ENCODE data around the gene CENPX. TPM values are rescaled to one million over a fixed set of nuclear protein-coding genes. Genes with fewer than 3 reads are reported as not detected.
A peak's percentile ranks its signal among the peaks of the same experiment; 100 is the strongest.

The CENPX gene
- total and polyA plus RNA-seq, 2 of the 13 experiments (the other 11 are each of a cell fraction or from before 2014, with no cell fraction given): 92.7 to 170 TPM

GRCh38 chr17:82021107-82021899 lies 1.4 kb downstream of the CENPX start (continued):
- 0 out of 2 replicates have a peak, but pooled peaks have one; percentile 35 for TF ChIP-seq ZNF513 (CRISPR knock-in tag; conservative IDR thresholded peaks at IDR 0.05)
- TF ChIP-seq CENPX (CRISPR knock-in tag; IDR thresholded peaks at IDR 0.05): no peak
- TF ChIP-seq GTF2F1 (IDR thresholded peaks at IDR 0.05; ENCODE audit: low read length): no peak
- TF ChIP-seq ZNF276 (CRISPR knock-in tag; IDR thresholded peaks at IDR 0.05; ENCODE audit: low read depth): 0 out of 2 replicates have a peak, but pooled peaks have one; percentile 13
- TF ChIP-seq ZZZ3 (CRISPR knock-in tag; IDR thresholded peaks at IDR 0.05; ENCODE audit: borderline replicate concordance): no peak
- no peak; the same call in 1 of the 2 replicates for TF ChIP-seq ZNF460 (CRISPR knock-in tag; IDR thresholded peaks at IDR 0.05; ENCODE audit: borderline replicate concordance)
- no peak for TF ChIP-seq BORCS8-MEF2B (CRISPR knock-in tag; IDR thresholded peaks at IDR 0.05)
- 0 out of 2 replicates have a peak, but pooled peaks have one; percentile 20 for TF ChIP-seq MLX (CRISPR knock-in tag; IDR thresholded peaks at IDR 0.05)
- TF ChIP-seq MBD4 (IDR thresholded peaks at IDR 0.05; ENCODE audit: borderline replicate concordance, low read length): no peak
- TF ChIP-seq ZC3H4 (CRISPR knock-in tag; IDR thresholded peaks at IDR 0.05; ENCODE audit: borderline replicate concordance): no peak
- no peak for TF ChIP-seq ARID3A (IDR thresholded peaks at IDR 0.05; ENCODE audit: low read depth, low read length)
- TF ChIP-seq BCLAF1 (IDR thresholded peaks at IDR 0.05): no peak
- TF ChIP-seq ZFX (CRISPR knock-in tag; IDR thresholded peaks at IDR 0.05; ENCODE audit: low read depth): peak; percentile 44
- TF ChIP-seq ZNF496 (CRISPR knock-in tag; IDR thresholded peaks at IDR 0.05; ENCODE audit: insufficient replicate concordance): no peak
- TF ChIP-seq TARDBP (CRISPR knock-in tag; IDR thresholded peaks at IDR 0.05): peak; percentile 80; the same call in 1 of the 2 replicates
- 0 out of 2 replicates have a peak, but pooled peaks have one; percentile 21 for TF ChIP-seq ZMYM4 (CRISPR knock-in tag; IDR thresholded peaks at IDR 0.05)
- TF ChIP-seq NR3C1 (CRISPR knock-in tag; IDR thresholded peaks at IDR 0.05): no peak
- peak; percentile 45; the same call in 1 of the 2 replicates for TF ChIP-seq SALL2 (CRISPR knock-in tag; IDR thresholded peaks at IDR 0.05)

Data from HepG2 (cell line).